Hepatocyte (in vitro differentiated cells): ENCODE measurements around the gene ADGRB2.

Experiments
- EZH2 ChIP-seq: fragments of 200-600 bp; sonication (generic); IDR thresholded peaks from 2 replicates; pipeline ENCODE4 v1.6.1; 2016; ENCODE audit warnings: antibody characterized with exemption, mild to moderate bottlenecking, borderline replicate concordance
- EZH2phosphoT487 ChIP-seq: fragments of 200-600 bp; sonication (generic); IDR thresholded peaks from one replicate; pipeline ENCODE4 v1.6.1; 2018; ENCODE audit warnings: antibody characterized with exemption, mild to moderate bottlenecking, low read depth, moderate library complexity; ENCODE audit not compliant: unreplicated experiment, severe bottlenecking
- TF ChIP-seq, protein P1 (sequence below): fragments of 200-600 bp; sonication (generic); IDR thresholded peaks from 2 replicates; pipeline ENCODE4 v1.5.1; 2016; ENCODE audit warnings: antibody characterized with exemption, mild to moderate bottlenecking; ENCODE audit not compliant: poor library complexity

DNA sequence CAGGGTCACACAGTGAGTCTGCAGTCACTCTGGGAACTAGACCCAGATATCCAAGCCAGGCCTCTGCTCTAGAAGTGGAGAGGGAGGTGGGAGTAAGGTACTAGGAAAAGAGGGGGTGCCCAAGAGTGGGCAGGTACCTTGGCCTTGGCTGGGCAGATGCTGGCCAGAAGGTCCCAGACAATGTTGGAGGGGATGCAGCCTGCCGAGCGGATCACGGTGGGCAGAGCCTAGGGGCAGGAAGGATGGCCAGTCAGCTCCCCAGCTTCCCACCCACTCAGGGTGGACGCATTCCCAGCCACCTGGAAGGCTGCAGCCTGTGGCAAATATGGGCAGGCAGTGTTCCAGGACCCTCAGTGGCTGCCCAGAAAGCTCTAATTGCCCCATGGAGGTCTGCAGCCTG lies 28.4 kb upstream of the ADGRB2 start:
- TF ChIP-seq, protein P1, sequence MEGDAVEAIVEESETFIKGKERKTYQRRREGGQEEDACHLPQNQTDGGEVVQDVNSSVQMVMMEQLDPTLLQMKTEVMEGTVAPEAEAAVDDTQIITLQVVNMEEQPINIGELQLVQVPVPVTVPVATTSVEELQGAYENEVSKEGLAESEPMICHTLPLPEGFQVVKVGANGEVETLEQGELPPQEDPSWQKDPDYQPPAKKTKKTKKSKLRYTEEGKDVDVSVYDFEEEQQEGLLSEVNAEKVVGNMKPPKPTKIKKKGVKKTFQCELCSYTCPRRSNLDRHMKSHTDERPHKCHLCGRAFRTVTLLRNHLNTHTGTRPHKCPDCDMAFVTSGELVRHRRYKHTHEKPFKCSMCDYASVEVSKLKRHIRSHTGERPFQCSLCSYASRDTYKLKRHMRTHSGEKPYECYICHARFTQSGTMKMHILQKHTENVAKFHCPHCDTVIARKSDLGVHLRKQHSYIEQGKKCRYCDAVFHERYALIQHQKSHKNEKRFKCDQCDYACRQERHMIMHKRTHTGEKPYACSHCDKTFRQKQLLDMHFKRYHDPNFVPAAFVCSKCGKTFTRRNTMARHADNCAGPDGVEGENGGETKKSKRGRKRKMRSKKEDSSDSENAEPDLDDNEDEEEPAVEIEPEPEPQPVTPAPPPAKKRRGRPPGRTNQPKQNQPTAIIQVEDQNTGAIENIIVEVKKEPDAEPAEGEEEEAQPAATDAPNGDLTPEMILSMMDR, result no peak
- no peak for TF ChIP-seq EZH2
- TF ChIP-seq EZH2phosphoT487, result no peak
